Measurements from ENCODE around the gene FOXP2.
"Not testable (repeated sequence)": the region's sequence is repeated elsewhere in the genome, so short reads cannot be mapped to it uniquely, and the experiment has no call there.

FOXP2 gene

DNA sequence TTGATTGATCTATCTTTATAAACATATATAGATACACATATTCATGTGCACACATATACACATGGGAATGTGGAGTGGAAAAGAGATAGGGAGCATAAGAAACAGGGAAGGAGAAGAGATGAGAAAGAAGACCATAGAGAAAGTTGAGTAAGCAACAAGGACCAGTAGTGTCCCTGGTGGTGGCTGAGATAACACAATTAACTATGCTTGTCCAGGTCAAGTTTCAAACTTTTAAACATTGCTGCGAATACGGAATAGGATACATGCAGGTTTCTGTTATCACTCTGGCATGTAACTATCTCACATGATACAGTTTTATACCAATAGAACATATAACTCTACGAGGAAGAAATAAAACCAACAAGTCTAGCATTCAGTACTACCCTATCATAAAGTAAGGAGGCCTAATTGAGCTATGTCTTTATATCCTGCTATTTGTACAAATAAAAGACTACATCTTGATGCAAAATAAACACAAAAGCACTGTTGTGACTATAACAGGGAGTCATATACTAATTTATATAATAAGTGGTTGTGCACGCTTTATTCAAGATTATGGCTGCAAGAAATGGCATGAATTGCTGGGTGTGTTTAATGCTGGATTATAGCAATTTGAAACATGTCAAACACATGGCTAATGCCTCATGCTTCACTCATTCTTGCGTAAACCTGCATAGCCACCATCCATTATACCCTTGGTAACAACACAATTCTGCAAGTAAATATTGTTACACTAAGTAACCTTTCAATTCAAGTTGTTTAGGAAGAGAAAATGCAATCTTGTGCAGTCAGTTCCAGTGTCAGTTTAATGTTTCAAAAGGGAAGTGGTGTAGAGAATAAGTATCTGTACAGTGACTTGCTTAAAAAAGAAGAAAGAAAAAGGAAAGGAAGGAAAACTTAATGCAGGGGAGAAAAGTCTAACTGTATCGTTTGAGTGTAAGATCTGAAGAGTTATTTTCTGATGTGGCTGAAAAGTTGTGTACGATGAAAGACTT is 8.2 kb downstream of the FOXP2 start:
- no peak for DNase-seq

DNA sequence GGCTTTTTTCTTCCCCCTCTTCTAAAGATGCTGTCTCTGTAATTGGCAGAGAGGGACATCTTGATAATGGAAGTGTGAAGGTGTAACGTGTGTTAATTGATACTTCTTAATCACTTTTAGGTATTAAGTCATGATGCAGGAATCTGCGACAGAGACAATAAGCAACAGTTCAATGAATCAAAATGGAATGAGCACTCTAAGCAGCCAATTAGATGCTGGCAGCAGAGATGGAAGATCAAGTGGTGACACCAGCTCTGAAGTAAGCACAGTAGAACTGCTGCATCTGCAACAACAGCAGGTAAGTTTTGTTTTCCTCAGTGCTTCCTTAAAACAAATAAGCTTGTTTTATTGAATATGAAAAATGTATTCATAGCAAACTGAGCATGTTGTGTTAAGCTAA is 11.8 kb downstream of the FOXP2 start:
- DNase-seq = no peak

DNA sequence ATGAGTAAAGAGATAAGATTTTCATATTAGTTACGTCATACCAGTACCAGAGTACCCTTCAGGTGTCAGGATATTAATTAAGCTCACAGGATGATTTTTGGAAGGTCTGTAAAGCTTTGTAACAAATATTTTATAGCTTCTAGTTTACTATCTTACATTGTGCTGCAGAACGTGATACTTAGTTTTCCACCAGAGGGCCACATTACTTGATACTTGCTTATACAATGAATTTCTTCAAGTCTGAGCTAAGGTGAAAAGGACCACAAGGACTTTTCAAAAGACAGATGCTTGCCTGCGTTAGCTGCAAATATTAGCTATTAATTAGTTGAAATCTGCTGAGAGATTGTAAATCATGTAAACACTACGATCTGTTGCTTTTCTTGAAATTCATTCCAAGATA is 12.2 kb downstream of the FOXP2 start:
- DNase-seq = no peak

DNA sequence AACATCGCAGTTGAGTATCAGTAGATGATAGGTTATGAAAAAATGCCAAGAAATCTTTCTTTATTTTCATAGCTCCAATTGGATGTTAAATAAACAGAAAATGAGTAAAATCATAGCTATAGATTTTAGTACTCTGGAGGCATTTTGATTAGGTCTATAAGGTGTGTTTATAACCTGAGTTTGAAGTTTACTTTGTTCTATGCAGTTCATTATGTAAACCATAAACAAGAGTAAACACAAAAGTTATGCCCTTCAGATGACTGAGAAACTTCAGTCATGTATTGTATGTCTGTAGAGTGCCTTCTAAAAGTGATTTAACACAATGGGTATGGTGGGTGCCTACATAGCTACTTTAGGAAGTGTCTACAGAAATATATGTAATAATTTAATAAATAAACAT is 13.6 kb downstream of the FOXP2 start:
- no peak for DNase-seq

DNA sequence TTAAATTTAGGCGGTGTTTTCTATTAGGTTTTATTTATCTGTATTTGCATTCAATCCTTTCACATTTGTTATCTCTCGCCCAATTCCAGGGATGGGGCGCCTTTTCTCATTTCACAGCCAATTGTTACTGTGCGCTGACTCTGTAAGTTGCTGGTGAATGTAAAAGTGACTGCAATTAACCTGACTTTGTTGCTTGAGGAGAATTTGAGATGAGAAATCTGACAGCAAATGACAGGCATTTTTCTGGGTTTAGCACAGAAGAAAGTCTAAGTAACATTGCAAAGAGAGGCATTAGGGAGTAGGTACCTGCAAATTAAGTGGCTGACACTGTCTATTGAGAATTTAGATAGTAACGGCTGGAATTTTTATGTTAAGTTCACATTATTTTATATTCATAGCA is 16.6 kb downstream of the FOXP2 start:
- DNase-seq = no peak

DNA sequence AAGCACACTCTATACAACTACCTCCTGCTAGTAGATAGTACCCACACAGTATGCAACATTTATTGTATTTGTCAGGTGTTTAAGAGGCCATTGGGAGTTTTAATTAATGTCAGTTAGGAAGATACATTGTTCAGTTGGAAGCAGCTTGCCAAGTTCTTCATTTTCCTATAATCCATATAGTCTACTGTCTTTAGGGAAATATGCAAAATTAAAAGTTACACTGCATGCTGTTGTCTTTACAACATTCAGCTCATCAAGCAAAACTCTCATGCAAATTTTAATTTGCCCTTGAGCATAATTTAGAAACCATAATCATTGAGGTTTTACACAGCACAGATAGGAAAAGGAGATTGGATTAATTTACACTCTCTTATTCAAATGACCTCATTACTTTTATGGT is 17.4 kb downstream of the FOXP2 start:
- no peak for DNase-seq

DNA sequence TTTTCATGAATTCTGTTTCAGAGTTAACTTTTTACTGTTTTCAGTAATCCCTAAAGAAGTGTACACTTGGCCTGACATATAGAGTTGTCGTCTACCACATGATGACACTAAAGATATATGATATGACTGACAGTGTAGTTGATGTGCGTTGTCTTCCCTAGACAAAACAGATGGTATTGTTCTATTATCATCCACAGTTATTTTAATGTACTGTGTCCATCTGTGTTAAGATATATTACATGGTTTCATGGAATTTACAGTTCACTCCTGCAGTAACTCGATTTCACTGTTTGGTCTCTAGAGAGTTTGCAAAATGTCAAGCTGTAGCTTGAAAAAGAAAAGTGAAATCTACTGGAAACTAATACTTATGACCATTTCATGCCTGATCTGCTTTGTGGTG is 18.1 kb downstream of the FOXP2 start:
- no peak for DNase-seq

DNA sequence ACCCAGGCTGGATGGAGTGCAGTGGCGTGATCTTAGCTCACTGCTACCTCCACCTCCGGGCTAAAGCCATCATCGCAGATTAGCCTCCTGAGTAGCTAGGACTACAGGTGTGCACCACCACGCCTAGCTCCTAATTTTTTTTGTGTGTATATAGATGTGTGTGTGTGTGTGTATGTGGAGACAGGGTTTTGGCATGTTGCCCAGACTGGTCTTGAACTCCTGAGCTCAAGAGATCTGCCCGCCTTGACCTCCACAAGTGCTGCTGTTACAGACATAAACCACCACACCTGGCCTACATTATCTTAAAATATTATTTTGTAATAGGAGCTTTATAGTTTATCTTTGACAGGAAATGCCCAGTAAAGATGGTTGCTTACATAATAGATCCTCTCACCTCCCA is 25.0 kb downstream of the FOXP2 start:
- no peak for DNase-seq

DNA sequence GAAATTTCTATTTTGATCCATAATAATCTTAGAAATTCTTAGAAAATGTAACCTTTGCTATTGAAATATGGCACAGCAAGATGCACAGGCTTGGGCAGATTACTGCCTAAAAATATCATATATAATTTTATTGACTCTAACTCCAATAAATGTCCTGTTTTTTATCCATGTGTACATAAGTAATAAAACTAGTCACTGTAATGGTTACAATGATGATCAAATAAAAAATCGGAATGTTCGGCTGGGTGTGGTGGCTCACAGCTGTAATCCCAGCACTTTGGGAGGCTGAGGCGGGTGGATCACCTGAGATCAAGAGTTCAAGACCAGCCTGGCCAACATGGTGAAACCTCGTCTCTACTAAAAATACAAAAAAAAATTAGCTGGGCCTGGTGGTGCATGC is 26.3 kb downstream of the FOXP2 start:
- DNase-seq = not testable (repeated sequence)

DNA sequence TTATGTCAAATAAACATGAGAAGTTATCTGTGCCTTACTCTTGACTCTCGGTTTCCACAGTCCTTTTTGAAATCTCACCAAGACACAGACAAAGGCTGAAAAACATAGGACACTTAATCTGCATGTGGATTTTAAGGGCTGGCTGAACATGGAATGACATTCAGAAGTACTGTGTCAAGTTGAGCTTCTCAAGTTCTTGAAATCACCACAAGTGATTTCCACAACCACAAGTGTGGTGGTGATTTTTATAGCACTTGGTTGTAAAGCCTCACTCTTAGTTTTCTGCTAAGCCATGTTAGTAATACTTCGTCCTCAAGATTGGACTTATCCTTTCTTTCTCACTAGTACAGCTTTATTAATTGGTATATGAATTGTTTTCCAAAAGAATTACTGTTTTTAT is 29.6 kb downstream of the FOXP2 start:
- DNase-seq = no peak

DNA sequence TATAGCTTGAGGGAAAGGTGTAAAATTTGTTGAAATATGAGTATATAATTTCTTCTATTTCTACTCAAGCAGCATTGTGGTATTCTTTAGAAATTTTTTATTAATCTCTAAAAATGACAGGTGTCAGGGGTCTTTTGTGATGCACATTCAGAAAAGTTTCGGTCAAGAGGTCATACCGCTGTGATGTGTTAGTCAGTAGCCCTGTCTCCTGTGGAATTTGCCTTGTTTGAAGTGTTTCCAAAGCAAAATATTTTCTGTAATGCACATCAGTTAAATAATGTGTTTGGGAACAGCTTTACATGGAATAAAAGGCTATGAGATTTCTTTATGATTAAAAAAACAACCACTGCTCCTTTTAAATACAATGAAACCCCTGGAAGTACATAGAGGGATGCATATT is 35.8 kb downstream of the FOXP2 start:
- no peak for DNase-seq

DNA sequence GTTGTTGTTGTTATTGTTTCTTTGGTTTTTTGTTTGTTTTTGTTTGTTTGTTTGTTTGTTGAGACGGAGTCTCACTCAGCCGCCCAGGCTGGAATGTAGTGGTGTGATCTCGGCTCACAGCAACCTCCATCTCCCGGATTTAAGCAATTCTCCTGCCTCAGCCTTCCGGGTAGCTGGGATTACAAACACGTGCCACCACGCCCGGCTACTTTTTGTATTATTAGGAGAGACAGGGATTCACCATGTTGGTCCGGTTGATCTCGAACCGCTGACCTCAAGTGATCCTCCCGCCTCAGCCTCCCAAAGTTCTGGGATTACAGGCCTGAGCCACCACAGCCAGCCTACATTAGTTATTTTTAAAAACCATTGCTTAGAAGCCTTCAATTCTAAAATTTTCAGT is 45.0 kb downstream of the FOXP2 start:
- DNase-seq = no peak

DNA sequence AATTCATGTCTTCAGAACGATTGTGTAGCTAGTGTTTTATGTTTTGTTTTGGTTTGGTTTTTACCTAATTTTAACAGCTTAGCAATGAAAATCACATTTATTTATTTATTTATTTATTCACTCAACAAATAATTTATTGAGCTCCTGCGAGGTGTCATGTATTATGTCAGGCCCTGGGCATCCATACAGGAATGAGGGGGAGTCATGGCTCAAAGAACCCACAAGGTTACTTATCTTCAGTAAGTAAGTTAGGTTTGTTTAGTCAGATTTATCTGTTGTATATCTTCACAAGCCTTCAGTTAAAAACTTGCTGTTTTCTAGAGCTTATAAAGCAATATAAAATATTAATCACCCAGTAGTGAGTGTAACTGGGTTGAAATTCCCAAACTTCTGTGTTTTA is 45.4 kb downstream of the FOXP2 start:
- no peak for DNase-seq

DNA sequence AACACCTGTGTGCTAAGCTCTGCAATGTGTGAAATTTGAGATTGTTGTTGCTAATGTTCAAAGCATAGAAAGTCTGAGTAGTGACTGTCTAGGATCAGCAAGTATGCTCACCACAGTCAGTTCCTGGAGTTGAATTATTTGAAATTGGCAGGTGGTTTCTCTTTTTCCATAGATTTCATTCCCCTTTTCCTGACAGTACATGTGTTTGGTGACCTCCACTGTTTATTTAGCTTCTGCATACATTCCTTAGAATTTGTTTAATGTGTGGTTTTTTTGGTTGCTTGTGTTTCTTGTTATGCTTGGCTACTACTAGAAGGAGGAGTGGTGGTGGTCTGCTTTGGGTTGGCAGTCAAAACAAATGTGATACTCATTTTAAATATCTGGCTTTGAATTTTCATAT is 52.3 kb downstream of the FOXP2 start:
- no peak for DNase-seq

DNA sequence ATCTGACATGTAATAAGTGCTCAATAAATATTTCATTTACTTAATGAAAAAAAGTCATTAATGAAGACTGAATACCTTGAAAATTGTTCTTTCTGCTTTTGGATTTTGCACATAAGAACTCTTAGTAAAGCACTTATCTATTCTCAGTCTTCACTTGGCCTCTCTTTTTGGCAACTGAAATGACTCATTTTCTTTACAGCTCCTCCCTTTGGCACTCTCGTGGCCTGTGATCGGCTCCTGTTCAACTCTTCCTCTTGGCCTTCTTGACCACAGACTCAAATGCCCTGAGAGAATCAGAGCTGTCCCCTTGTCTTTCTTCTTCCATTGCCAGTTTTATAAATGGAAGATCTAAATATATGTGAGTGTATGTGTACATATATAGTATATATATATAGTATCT is 54.2 kb downstream of the FOXP2 start:
- DNase-seq = no peak

DNA sequence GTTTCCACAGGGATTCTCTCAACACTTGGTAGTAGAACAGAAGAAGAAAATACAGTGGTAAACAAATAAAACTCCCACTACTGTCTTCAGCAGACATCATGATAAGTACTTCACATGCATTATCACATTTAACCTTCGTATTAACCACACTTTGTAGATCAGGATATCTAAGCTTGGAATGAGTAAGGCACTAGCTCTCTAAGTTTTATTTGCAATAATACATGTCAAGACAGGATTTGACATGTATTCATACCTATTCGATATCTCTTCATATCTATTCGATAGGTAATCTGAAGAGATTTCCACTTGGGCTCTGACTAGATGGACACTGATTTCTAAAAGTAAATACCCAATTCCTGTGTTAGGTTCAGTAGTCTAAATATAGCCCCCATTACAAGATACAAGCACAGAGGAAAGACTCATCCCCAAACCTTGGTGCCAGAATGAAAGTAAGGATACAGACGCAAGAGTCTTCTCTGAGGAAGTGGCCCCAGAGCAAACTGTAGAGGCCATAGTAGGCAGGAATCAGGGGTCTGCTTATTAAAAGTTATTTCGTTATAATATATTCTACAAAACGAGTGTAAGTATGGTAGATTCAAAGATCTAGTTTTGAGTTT is 58.4 kb downstream of the FOXP2 start:
- no peak for DNase-seq

DNA sequence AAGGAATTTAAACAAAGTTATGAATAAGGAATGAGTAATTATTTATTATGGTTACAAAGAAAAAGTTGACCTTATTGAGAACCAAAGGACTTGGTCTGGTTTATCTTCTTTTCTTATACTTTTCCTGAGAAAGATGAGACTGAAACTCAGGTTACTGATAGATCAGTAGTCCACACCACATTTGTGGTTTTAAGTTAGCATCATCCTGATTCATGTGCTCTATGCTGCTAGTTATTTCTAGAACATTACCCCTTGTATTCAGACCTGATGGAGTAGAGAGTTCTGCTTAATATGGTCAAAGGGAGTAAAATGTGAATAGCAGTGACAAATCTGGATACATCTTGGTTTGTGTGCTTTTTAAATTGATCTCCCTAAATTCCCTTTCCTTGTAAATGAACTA is 63.8 kb downstream of the FOXP2 start:
- no peak for DNase-seq

DNA sequence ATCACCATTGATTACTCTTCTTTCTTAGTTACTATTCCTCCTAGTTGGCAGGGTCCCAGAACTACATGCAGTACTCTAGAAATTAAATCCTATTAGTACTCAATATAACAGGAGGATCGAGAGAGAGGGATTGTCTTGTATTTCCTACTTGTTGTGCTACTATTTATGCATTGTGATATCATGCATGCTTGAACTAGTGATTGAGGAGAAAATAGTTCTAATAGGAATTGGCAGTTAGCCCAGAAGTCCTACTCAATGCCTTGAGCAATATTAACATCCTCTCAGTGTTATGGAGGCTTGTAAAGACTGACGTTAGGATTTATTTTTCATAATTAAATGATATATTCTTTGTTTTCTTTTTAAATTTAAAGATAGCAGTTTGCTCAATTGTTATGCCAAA is 67.4 kb downstream of the FOXP2 start:
- DNase-seq = no peak

DNA sequence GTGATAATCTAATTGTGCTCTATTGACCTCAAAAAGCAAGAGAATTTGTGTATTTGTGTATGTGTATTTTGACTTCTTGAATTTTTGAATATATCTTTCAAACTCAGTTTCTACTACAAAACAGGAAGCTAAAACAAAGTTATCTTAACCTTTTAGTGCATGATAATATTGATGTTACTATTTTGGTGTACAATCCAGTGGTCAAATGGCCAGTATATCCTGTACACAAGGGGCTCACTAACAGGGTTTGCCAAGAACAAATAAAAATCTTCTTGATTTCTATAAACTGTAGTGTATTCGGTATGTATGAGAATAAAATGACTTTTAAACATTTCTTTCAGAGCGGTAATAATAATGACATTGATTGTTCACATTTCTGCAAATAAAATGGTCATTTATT is 69.6 kb downstream of the FOXP2 start:
- DNase-seq = no peak

DNA sequence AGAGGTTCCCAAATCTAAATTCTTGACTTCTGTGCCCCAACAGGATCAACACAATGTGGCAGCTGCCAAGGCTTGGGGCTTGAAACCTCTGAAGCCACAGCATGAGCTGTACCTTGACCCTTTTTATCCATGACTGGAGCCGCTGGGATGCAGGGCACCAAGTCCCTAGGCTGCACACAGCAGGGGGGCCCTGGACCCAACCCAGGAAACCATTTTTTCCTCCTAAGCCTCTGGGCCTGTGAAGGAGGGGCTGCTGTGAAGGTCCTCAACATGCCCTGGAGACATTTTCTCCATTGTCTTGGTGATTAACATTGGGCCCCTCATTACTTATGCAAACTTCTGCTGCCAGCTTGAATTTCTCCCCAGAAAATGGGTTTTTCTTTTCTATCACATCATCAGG is 72.6 kb downstream of the FOXP2 start:
- DNase-seq = no peak

DNA sequence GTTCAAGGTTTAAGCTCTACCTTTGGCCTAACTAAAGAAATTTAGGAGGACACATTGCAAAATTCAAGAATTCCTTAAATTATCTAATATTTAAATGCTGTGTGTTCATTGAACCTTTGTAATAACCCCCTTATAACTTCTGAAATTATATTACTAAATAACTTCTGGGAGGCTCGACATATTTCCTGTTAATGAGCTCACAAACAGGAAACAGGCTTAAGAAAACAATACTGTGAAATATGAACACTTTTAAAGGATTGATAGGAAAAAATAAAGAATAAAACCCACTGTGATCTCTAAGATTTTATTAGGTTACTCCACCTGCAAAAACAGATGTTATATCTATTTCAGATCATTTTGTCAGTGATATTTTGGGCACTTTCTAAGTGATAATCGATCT is 74.1 kb downstream of the FOXP2 start:
- DNase-seq = no peak

DNA sequence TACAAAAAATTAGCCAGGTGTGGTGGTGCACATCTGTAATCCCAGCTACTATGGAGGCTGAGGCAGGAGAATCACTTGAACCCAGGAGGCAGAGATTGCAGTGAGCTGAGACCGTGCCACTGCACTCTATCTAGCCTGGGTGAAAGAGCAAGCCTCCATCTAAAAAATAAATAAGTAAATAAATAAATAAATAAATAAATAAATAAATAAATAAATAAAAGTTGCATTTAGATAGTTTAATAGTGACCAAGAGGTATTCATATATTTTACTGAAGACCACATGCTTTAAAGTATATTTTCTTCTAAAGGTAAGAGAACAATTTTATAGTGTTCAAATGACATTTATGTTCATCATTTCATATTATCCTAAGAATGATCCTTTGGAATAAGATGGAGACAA is 82.9 kb downstream of the FOXP2 start:
- DNase-seq = not testable (repeated sequence)

DNA sequence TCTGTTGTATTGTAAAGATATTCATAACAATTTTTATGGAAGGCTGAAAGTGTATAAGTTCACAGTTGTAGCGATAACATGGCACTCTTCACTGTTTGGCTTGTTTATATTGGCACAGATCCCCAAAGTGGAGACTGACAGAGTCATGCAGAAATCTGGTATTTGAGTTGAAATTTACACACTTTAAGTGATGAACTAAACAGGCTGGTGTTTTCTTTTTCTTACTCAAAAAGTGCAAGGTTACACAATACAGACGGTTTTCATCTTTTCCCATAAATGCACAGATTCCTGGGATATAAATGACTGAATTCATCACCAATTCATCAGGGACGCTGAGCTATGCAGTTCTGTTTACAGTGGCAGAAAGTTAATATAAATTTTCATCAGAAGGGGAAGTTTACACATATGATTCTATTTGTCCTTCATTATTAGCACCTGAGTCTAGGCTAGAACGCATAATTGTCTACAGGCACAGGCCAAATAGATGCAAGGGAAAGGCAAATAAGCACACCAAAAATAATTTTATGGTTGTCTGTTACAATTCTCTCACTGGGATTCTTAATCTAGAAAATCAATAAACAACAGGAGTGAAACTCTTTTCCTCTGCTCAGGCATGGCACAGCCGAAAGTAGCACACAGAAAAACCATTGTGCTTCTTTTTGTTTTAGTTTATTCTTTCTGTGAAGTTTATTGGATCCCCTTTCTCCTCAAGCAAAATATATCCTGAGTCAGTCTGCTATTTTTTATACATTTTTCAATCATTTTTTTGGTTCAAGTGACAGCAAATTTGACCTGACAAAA is 88.0 kb downstream of the FOXP2 start:
- no peak for DNase-seq

DNA sequence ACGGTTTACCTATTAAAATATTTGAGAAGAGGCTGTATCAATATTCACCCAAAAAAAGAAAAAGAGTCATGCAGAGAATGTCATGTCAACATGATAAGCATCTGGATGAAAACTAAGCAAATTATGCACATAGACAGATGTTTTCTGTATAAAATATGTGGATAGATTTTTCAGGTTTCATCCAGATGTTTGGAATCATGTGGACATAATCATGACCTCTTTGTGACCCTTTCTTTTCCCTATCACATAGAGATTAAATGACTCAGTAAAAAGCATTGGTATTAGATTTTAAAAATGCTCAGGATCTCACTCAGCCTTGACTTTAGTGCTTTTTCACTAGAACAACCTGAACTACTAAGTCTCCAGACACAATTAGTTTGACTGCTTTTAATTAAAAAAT is 90.0 kb downstream of the FOXP2 start:
- no peak for DNase-seq
